K562 (cell line): ENCODE data around the gene PSMD7. TPM values are rescaled to one million over a fixed set of nuclear protein-coding genes. Genes with fewer than 3 reads are reported as not detected.

Experiments used
- ATAC-seq: fragments of 200-7000 bp; cut with Tn5 transposase; 3 replicates; pipeline ENCODE4 v1.9.1; 2020; ENCODE audit warnings: moderate library complexity
- BruUV-seq: library from RNA; stranded (reverse); fragments of 400-500 nt; replicated peaks from 2 replicates; lab custom pipeline; 2021; lab: Mats Ljungman, UMichigan
- CTCF ChIA-PET: fragments of 300-600 bp; formaldehyde crosslinking; extraction: SDS; loops from one replicate; lab custom pipeline; 2021; ENCODE audit warnings: low intra/inter-chr PET ratio; lab: Yijun Ruan, JAX
- POLR2A ChIA-PET: fragments of 300-600, 350-650 bp; sonication (Branson Sonifier 250); formaldehyde crosslinking; extraction: SDS; loops from one replicate; lab custom pipeline; 2021; ENCODE audit warnings: antibody characterized with exemption, inconsistent platforms; lab: Yijun Ruan, JAX
- DNase-seq, 4 experiments: peaks; one replicate each; pipeline versions ENCODE4 v3.0.0 to v3.0.0-alpha.2; 2011 to 2018; ENCODE audit warnings: low spot score in 3 of 4, mixed read lengths in 3 of 4; ENCODE audit errors: extremely low read depth in 1 of 4
- FAIRE-seq: peaks from 2 replicates; lab custom pipeline; 2011; peaks lifted over from hg19 to GRCh38; lab: Jason Lieb, UNC
- H2AFZ ChIP-seq: 2 replicates; pipeline ENCODE4 v1.6.0; 2011; ENCODE audit warnings: low read depth, low read length, control low read depth, inconsistent platforms
- H3K27ac ChIP-seq: fragments of 200-600 bp; 3 replicates; pipeline ENCODE4 v1.8.0; 2011; ENCODE audit warnings: low read depth, mild to moderate bottlenecking, control low read depth, inconsistent platforms, low read length, moderate library complexity, mixed read lengths; ENCODE audit errors: extremely low read depth
- H3K27me3 ChIP-seq, 2 experiments: fragments of 300-600 bp in 1 of 2; 2 replicates in 1 of 2; 3 replicates in 1 of 2; pipeline versions ENCODE4 v1.6.0 to v1.8.0; 2011; ENCODE audit warnings: inconsistent platforms in 2 of 2, low read length in 2 of 2, mild to moderate bottlenecking in 1 of 2, mixed read lengths in 1 of 2, moderate library complexity in 1 of 2; ENCODE audit not compliant: control insufficient read depth in 2 of 2, insufficient read depth in 2 of 2
- H3K36me3 ChIP-seq: fragments of 300-600 bp; 3 replicates; pipeline ENCODE4 v1.8.0; 2011; ENCODE audit warnings: mild to moderate bottlenecking, low read length, inconsistent platforms; ENCODE audit not compliant: control insufficient read depth, insufficient read depth
- H3K4me1 ChIP-seq, 2 experiments: fragments of 200-600 bp in 1 of 2; replicated peaks in 1 of 2; 2 replicates in 1 of 2; 3 replicates in 1 of 2; pipeline versions ENCODE4 v1.5.1 to v1.8.0; 2011; ENCODE audit warnings: inconsistent platforms in 2 of 2, low read length in 2 of 2, mild to moderate bottlenecking in 1 of 2, mixed read lengths in 1 of 2, moderate library complexity in 1 of 2; ENCODE audit not compliant: control insufficient read depth in 2 of 2, insufficient read depth in 2 of 2
- H3K4me2 ChIP-seq: 2 replicates; pipeline ENCODE4 v1.6.1; 2011; ENCODE audit warnings: low read length, control low read depth, inconsistent platforms, mixed read lengths; ENCODE audit not compliant: insufficient read depth
- H3K4me3 ChIP-seq: fragments of 200-600 bp; sonication (generic), shearing (Covaris generic); 2 replicates; pipeline ENCODE4 v1.5.1; 2016; ENCODE audit warnings: control low read depth, inconsistent platforms
- H3K79me2 ChIP-seq: fragments of 200-600 bp; 3 replicates; pipeline ENCODE4 v1.8.0; 2011; ENCODE audit warnings: low read length, inconsistent platforms; ENCODE audit not compliant: control insufficient read depth, insufficient read depth
- H3K9ac ChIP-seq, 2 experiments: 2 replicates each; pipeline versions ENCODE4 v1.6.0 to v1.6.1; 2011; ENCODE audit warnings: low read depth in 2 of 2, low read length in 2 of 2, control low read depth in 1 of 2, inconsistent platforms in 1 of 2, mild to moderate bottlenecking in 1 of 2, mixed read lengths in 1 of 2; ENCODE audit not compliant: insufficient read depth in 1 of 2
- H3K9me1 ChIP-seq: one replicate; pipeline ENCODE4 v1.6.0; 2011; ENCODE audit warnings: inconsistent platforms, mild to moderate bottlenecking, low read length, moderate library complexity; ENCODE audit not compliant: control insufficient read depth, insufficient read depth
- H3K9me3 ChIP-seq: replicated peaks from 2 replicates; pipeline ENCODE4 v1.5.1; 2011; ENCODE audit warnings: low read depth, low read length, inconsistent platforms; ENCODE audit not compliant: control insufficient read depth, insufficient read depth
- H4K20me1 ChIP-seq: replicated peaks from 2 replicates; pipeline ENCODE4 v1.6.1; 2011; ENCODE audit warnings: low read length, inconsistent platforms, mixed read lengths; ENCODE audit not compliant: control insufficient read depth, insufficient read depth
- CBX8 ChIP-seq: fragments of 200-600 bp; sonication (generic); IDR thresholded peaks from 2 replicates; pipeline ENCODE4 v1.6.1; 2012; ENCODE audit warnings: borderline replicate concordance, mixed run types, low read depth, mild to moderate bottlenecking, moderate library complexity, mixed read lengths, low read length, control low read depth, inconsistent platforms; ENCODE audit not compliant: poor library complexity, severe bottlenecking; ENCODE audit errors: extremely low read depth
- WGBS: fragments of 100-300 bp; shearing (Covaris generic); methylation state at CpG from one replicate; pipeline ENCODE4 v1.1.6; 2016; ENCODE audit warnings: low coverage, mixed read lengths; ENCODE audit not compliant: insufficient coverage; ENCODE audit errors: missing lambda C conversion rate; 5-methylcytosine and 5-hydroxymethylcytosine counted together
- in situ Hi-C: fragments of 300-500 bp; cut with MboI; formaldehyde crosslinking; loops from 4 replicates; pipeline ENCODE4 v1.15.0; 2018; ENCODE audit warnings: inconsistent platforms, mixed read lengths
- intact Hi-C: fragments of 100-400 bp; cut with micrococcal nuclease; formaldehyde crosslinking; loops from 2 replicates; pipeline ENCODE4 v1.14.2; 2022
- polyA plus RNA-seq, 8 experiments: library from polyadenylated mRNA; depleted of rRNA in 4 of 8; stranded (reverse) in 5 of 8; unstranded in 3 of 8; fragments of >200 nt; fragmentation: Nextera tagmentation in 2 of 8; fragmentation: Illumina TruSeq in 1 of 8; extraction: Ambion mirVana in 2 of 8; extraction: Trizol in 1 of 8; gene quantifications; 2 replicates each; pipeline versions ENCODE4 v1.2.1 to v1.2.3, GENCODE V29; 2011 to 2014; ENCODE audit warnings: inconsistent platforms in 1 of 8, missing spikeins in 1 of 8
- total RNA-seq, 7 experiments: library from RNA; depleted of rRNA in 6 of 7; stranded (reverse); fragments of >200 nt in 6 of 7; fragmentation: Illumina TruSeq in 2 of 7; extraction: Trizol in 2 of 7; gene quantifications; 2 replicates each; pipeline versions ENCODE4 v1.2.1 to v1.2.3, GENCODE V29; 2011 to 2021; ENCODE audit warnings: low replicate concordance in 1 of 7
- TF ChIP-seq, protein P1 (sequence below): fragments of 450-650 bp; IDR thresholded peaks from 2 replicates; pipeline ENCODE4 v1.6.1; 2016; ENCODE audit warnings: low read depth

PSMD7 gene
- total and polyA plus RNA-seq, 9 of the 15 experiments (the other 6 are each of a cell fraction or from before 2014, with no cell fraction given): 100 to 226 (median 156) TPM

DNA sequence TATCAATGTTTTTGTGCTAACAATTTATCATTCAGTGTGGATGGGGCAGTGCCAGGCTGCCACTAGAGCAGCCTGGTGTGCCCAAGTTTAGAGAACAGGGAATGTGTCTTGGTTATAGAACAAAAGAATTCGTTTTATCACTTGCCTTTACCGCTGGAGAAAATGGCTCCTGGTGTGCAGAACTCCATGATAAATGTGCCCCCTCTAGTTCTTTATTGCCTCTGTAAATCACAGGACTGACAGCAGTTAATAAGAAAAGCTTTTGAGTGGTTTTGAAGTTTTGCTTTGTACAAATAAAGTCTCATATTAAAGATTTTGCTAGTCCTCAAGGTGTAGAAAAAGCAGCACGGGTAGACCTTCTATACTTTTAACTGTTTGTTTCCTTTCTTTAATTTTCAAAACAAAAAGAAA is 28.2 kb upstream of the PSMD7 start:
- H3K27ac ChIP-seq: no peak overlapping the region
- no peak for ATAC-seq
- POLR2A ChIA-PET: no interaction called here
- intact Hi-C loops: no loop called here
- no peaks in the 10 kb centered on the region for H3K9me1 ChIP-seq
- H3K36me3 ChIP-seq: no peaks in the 10 kb centered on the region
- no peak overlapping the region for H3K4me3 ChIP-seq
- H3K9ac ChIP-seq: no peak overlapping the region
- H2AFZ ChIP-seq: no peak overlapping the region
- BruUV-seq: no TSS peak
- H4K20me1 ChIP-seq: no peaks in the 10 kb centered on the region
- peak; percentile 51 for TF ChIP-seq CBX8
- TF ChIP-seq, protein P1, sequence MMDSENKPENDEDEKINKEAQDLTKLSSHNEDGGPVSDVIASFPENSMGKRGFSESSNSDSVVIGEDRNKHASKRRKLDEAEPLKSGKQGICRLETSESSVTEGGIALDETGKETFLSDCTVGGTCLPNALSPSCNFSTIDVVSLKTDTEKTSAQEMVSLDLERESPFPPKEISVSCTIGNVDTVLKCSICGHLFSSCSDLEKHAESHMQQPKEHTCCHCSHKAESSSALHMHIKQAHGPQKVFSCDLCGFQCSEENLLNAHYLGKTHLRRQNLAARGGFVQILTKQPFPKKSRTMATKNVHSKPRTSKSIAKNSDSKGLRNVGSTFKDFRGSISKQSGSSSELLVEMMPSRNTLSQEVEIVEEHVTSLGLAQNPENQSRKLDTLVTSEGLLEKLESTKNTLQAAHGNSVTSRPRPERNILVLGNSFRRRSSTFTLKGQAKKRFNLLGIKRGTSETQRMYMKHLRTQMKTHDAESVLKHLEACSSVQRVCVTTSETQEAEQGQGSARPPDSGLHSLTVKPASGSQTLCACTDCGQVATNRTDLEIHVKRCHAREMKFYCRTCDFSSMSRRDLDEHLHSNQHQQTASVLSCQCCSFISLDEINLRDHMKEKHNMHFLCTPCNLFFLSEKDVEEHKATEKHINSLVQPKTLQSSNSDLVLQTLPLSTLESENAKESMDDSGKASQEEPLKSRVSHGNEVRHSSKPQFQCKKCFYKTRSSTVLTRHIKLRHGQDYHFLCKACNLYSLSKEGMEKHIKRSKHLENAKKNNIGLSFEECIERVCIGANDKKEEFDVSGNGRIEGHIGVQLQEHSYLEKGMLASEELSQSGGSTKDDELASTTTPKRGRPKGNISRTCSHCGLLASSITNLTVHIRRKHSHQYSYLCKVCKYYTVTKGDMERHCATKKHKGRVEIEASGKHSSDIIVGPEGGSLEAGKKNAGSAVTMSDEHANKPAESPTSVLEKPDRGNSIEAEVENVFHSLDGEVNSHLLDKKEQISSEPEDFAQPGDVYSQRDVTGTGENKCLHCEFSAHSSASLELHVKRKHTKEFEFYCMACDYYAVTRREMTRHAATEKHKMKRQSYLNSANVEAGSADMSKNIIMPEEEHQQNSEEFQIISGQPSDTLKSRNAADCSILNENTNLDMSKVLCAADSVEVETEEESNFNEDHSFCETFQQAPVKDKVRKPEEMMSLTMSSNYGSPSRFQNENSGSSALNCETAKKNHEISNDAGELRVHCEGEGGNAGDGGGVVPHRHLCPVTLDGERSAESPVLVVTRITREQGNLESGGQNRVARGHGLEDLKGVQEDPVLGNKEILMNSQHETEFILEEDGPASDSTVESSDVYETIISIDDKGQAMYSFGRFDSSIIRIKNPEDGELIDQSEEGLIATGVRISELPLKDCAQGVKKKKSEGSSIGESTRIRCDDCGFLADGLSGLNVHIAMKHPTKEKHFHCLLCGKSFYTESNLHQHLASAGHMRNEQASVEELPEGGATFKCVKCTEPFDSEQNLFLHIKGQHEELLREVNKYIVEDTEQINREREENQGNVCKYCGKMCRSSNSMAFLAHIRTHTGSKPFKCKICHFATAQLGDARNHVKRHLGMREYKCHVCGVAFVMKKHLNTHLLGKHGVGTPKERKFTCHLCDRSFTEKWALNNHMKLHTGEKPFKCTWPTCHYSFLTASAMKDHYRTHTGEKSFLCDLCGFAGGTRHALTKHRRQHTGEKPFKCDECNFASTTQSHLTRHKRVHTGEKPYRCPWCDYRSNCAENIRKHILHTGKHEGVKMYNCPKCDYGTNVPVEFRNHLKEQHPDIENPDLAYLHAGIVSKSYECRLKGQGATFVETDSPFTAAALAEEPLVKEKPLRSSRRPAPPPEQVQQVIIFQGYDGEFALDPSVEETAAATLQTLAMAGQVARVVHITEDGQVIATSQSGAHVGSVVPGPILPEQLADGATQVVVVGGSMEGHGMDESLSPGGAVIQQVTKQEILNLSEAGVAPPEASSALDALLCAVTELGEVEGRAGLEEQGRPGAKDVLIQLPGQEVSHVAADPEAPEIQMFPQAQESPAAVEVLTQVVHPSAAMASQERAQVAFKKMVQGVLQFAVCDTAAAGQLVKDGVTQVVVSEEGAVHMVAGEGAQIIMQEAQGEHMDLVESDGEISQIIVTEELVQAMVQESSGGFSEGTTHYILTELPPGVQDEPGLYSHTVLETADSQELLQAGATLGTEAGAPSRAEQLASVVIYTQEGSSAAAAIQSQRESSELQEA: no peak
- TF ChIP-seq, all 486 proteins: peak for 1
- DNase-seq (no peak), FAIRE-seq (no peak)
- no peak overlapping the region for H3K4me2 ChIP-seq
- WGBS: 0% methylated on average over 3 of the region's 3 CpGs
- no peaks in the 10 kb centered on the region for H3K9me3 ChIP-seq
- H3K27me3 ChIP-seq: peaks cover 23% of the 10 kb centered on the region in 2 experiments
- in situ Hi-C loops: no loop called here
- no peaks in the 10 kb centered on the region for H3K4me1 ChIP-seq
- no peaks in the 10 kb centered on the region for H3K79me2 ChIP-seq
- CTCF ChIA-PET: no interaction called here
